Memory B cell (primary cell): ENCODE results near the gene DOK3.

Experiments used
- ATAC-seq: fragments of 150-1000 bp; cut with Tn5 transposase; 2 replicates; pipeline ENCODE4 v1.10.0; 2021; ENCODE audit warnings: low read depth, mild to moderate bottlenecking, moderate library complexity
- DNase-seq, 2 donors: peaks; one replicate each; pipeline ENCODE4 v3.0.0; 2022; ENCODE audit warnings: low spot score in 2 of 2
- H3K27ac Mint-ChIP-seq: one replicate; pipeline ENCODE4 v1.8.0; 2022; ENCODE audit warnings: mild to moderate bottlenecking, moderate library complexity, mixed read lengths
- H3K27me3 Mint-ChIP-seq: one replicate; pipeline ENCODE4 v1.8.0; 2022; ENCODE audit warnings: mixed read lengths
- H3K36me3 Mint-ChIP-seq: one replicate; pipeline ENCODE4 v1.8.0; 2022; ENCODE audit warnings: mild to moderate bottlenecking, mixed read lengths
- H3K4me1 Mint-ChIP-seq: one replicate; pipeline ENCODE4 v1.8.0; 2022; ENCODE audit warnings: mixed read lengths
- H3K4me3 Mint-ChIP-seq: one replicate; pipeline ENCODE4 v1.8.0; 2022; ENCODE audit warnings: mild to moderate bottlenecking, moderate library complexity, mixed read lengths
- H3K9me3 Mint-ChIP-seq: one replicate; pipeline ENCODE4 v1.8.0; 2022; ENCODE audit warnings: mixed read lengths

The DOK3 gene

DNA sequence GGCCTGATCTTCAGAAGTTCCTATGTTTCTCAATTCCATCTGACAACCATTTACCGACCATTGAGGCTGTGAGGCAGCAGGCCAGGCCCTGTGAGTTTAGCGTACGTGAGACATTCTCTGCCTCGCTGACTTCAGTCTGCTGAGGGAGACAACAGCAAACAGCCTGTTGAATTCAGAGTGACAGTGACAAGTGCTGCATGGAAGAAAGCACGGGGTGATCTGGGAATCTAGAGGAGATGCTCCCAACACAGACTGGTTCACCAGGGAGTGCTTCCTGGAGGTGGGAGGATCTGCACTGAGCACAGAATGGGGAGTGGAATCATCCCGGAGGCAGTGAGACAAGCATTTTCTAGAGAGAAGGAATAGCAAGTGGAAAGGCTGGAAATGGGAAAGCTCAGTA lies 17.2 kb upstream of the DOK3 start:
- no peak overlapping the region for H3K4me3 Mint-ChIP-seq
- no peaks in the 10 kb centered on the region for H3K9me3 Mint-ChIP-seq
- no peak overlapping the region for H3K27ac Mint-ChIP-seq
- H3K4me1 Mint-ChIP-seq: peaks cover 2% of the 10 kb centered on the region
- no peaks in the 10 kb centered on the region for H3K27me3 Mint-ChIP-seq
- H3K36me3 Mint-ChIP-seq: peaks cover 8% of the 10 kb centered on the region
- ATAC-seq (no peak), DNase-seq (no peak)

DNA sequence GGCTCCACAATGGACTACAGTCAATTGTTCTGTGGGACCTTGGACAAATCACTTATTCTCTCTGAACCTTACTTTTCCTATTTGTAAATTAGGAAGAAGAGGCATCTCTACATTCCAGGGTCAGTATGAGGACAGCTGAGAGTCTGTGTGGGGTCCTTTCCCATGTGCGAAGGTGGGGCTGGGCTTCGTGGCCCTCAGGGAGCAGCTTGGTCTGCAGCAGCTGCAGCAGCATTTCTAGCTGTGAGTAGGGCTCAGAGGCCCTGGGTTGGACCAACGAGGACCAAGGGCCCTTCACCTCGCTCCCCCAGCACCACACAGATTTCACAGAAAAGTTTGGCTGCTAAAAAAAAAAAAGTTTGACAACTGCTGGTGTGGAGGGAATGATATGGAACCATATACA lies 16.6 kb upstream of the DOK3 start:
- Mint-ChIP-seq H3K36me3 (peaks cover 10% of the 10 kb centered on the region), H3K27me3 (no peaks in the 10 kb centered on the region), H3K9me3 (no peaks in the 10 kb centered on the region), H3K4me1 (peaks cover 6% of the 10 kb centered on the region), H3K27ac (no peak overlapping the region), H3K4me3 (no peak overlapping the region)
- no peak for ATAC-seq
- DNase-seq: no peak

DNA sequence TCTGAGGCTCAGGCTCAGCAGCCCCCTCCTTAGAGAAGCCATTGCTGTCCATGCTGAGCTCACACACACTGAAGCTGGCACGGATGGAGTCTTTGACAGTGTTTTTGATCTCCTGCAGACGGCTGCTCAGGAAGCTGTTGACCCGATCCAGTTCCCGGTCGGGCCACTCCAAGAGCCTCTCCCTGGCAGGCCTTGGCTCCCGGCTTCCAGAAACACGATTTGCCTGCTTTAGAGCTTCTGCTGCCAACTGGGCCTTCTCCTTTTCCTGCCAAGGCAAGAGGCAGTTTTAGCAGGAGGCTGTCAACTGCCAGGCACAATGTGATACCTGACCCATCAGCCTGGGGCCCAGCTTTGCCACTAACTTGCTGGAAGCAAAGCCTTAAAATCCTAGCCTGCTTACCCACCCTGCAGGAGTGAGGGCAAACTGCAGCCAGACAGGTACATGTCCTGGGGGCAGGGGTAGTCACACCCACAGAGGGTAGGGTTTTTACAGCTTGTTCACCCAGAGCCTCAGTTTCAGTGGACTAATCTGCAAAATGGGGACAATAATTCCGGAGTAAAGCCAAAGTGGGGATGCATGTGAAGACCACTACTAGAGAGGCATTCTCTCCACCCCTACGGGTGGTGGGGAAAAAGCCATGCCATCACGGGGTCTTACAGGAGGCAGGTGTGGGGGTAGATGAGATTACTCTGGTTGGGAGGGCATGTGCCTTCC lies 15.5 kb upstream of the DOK3 start:
- H3K36me3 Mint-ChIP-seq: peaks cover 12% of the 10 kb centered on the region
- H3K9me3 Mint-ChIP-seq: no peaks in the 10 kb centered on the region
- peaks cover 11% of the 10 kb centered on the region for H3K4me1 Mint-ChIP-seq
- ATAC-seq (no peak), DNase-seq (no peak)
- no peaks in the 10 kb centered on the region for H3K27me3 Mint-ChIP-seq
- H3K27ac Mint-ChIP-seq: peak overlapping the region; percentile 6
- H3K4me3 Mint-ChIP-seq: no peak overlapping the region

DNA sequence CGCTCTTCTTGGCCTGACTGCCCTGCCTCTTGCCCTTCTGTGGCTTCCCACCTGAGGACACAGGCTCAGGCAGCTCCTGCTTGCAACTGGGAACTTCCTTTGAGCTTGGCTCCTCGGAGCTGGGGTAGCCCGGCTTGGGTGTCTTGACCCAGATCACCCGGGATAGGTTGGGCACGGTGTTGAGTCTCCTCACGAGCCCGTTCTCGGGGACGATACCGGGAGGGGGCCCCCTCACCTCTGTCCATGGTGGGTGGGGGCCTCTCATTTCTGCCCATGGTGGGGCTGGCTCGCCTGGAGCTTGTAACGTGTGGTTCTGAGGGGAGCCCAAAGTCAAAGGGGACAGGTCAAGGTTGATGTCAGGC lies 14.9 kb upstream of the DOK3 start:
- peaks cover 11% of the 10 kb centered on the region for H3K36me3 Mint-ChIP-seq
- no peaks in the 10 kb centered on the region for H3K27me3 Mint-ChIP-seq
- ATAC-seq: no peak
- no peak overlapping the region for H3K27ac Mint-ChIP-seq
- no peak overlapping the region for H3K4me3 Mint-ChIP-seq
- no peaks in the 10 kb centered on the region for H3K9me3 Mint-ChIP-seq
- peaks cover 14% of the 10 kb centered on the region for H3K4me1 Mint-ChIP-seq
- DNase-seq: no peak

DNA sequence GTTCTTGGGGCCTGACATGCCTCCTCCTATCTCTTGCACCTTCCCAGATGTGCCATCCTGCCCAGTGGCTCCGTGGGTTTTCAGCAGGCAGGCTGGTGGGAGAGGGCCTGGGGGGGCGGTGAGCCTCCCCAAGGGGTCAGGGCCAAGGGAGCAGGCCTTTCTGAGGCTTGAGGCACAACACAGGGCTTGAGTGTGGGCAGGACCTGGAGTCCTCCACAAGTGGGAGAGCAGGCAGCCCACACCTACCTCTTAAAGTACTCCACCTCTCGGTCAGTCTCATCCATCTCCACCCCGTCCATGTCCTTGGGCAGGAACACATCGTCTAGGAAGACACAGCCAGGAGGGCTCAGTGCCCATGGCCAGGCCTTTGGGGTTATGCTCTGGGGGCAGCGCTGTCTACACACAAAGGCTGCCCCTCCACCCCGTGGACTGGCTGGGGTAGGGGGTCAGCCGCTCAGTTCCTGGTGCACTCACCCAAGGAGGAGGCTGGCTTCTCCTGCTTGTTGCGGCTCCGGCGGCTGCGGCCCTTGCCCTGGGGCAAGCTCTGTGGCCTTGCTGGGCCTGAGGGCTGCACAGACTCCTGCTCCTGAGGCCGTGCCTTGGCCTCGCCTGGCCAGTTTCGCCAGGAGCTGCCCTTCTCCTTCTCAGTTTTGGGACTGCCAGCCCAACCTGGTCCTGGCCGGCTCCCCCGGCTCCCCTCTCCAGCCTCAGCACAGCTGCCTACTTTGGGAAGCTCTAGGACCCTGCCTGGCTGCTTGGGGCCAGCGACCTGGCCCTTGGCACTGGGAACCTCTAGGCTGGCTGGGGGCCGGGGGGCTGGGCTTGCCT lies 14.3 kb upstream of the DOK3 start:
- DNase-seq: no peak
- Mint-ChIP-seq H3K27ac (no peak overlapping the region), H3K27me3 (no peaks in the 10 kb centered on the region), H3K36me3 (peaks cover 7% of the 10 kb centered on the region), H3K4me3 (no peak overlapping the region), H3K9me3 (no peaks in the 10 kb centered on the region), H3K4me1 (peaks cover 18% of the 10 kb centered on the region)
- no peak for ATAC-seq

DNA sequence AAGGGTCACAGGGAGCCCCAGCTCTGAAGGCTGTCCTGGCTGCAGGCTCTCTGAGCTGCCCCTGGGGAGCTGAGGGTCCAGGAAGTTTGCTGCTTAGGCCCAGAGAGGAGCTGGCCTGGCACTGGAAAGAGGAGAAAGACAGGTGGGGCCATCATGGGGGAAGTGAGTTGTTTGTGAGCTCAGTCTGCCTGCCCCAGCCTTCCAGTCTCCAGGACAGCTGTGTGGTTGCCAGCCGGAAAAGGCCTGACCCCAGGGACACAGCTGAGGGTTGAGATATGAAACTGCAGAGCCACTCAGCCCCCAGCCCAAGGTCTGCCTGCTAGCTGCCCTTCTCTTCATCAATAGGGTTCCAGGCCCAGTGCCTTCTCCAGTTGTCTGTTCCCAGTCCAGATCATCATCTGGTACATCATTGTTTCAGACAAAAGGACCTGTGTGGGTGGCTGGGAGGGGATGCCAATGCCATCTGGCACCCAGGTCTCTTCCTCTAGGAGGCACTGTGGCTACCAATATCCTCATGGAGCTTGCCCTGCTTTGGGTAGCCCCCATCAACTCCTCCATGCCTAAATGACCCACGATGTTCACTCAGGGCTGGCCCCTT lies 11.4 kb upstream of the DOK3 start:
- Mint-ChIP-seq H3K36me3 (peaks cover 11% of the 10 kb centered on the region), H3K27ac (peak overlapping the region; percentile 25), H3K4me3 (no peak overlapping the region), H3K4me1 (peaks cover 29% of the 10 kb centered on the region), H3K27me3 (no peaks in the 10 kb centered on the region), H3K9me3 (no peaks in the 10 kb centered on the region)
- no peak for DNase-seq
- ATAC-seq: no peak

DNA sequence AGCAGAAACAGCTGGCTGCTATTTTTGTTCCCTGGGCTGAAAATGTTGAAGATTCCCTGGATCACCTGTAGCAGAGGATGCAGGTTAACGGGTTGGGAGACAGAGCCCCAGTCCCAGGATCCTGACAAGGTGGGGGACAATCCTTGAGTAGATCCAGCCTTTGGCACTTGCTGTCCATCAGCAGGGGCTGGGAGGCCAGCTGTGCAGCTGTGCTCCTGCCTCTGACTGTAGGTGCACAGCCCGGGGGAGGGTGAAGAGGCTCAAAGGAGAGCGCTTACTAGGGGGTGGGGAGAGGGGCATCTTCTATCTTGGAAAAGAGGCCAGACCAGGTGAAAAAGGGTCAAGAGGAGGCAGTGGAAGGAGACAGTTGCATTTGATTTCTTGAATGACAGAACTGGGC lies 10.6 kb upstream of the DOK3 start:
- Mint-ChIP-seq H3K27me3 (no peaks in the 10 kb centered on the region), H3K4me3 (no peak overlapping the region), H3K4me1 (peaks cover 34% of the 10 kb centered on the region), H3K9me3 (no peaks in the 10 kb centered on the region), H3K36me3 (peaks cover 13% of the 10 kb centered on the region), H3K27ac (peak overlapping the region; percentile 25)
- DNase-seq (no peak), ATAC-seq (no peak)

DNA sequence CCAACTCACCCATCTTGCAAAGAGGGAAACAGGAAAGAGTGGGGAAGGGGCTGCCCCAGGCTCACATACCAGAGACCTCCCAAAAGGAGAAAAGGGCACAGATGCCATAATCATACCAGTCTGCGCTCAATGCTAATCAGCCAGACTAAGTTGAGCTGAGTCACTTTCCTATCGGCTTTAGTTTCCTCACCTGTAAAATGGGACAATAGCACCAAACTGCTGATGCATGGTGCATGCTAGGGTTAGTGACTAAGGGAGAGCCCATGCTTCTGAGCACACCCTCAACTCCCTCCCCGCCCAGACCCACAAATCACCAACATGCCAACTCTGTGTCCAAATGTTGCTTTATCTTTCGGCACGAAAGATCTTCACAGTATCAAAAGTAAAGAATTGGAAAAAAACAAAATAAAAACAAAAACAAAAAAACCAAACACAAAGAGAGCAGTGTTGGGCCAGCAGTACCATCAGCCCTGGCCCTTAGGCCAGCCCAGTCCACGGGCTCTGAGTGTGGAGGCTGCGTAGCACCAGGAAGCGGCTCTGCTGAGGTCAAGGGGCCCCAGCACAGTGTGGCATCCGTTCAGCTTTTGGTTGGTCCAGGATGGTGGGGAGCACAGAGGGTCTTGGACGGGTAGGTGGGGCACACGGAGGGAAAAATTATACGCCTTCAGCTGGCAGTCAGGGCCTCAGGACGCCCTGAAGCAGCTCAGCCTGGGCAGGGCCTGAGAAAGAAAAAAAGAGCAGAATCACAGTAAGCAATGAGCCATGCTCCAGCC lies 10.0 kb upstream of the DOK3 start:
- ATAC-seq (no peak), DNase-seq (no peak)
- peak overlapping the region; percentile 25 for H3K27ac Mint-ChIP-seq
- H3K4me1 Mint-ChIP-seq: peaks cover 34% of the 10 kb centered on the region
- H3K4me3 Mint-ChIP-seq: no peak overlapping the region
- H3K36me3 Mint-ChIP-seq: peaks cover 13% of the 10 kb centered on the region
- no peaks in the 10 kb centered on the region for H3K9me3 Mint-ChIP-seq
- no peaks in the 10 kb centered on the region for H3K27me3 Mint-ChIP-seq

DNA sequence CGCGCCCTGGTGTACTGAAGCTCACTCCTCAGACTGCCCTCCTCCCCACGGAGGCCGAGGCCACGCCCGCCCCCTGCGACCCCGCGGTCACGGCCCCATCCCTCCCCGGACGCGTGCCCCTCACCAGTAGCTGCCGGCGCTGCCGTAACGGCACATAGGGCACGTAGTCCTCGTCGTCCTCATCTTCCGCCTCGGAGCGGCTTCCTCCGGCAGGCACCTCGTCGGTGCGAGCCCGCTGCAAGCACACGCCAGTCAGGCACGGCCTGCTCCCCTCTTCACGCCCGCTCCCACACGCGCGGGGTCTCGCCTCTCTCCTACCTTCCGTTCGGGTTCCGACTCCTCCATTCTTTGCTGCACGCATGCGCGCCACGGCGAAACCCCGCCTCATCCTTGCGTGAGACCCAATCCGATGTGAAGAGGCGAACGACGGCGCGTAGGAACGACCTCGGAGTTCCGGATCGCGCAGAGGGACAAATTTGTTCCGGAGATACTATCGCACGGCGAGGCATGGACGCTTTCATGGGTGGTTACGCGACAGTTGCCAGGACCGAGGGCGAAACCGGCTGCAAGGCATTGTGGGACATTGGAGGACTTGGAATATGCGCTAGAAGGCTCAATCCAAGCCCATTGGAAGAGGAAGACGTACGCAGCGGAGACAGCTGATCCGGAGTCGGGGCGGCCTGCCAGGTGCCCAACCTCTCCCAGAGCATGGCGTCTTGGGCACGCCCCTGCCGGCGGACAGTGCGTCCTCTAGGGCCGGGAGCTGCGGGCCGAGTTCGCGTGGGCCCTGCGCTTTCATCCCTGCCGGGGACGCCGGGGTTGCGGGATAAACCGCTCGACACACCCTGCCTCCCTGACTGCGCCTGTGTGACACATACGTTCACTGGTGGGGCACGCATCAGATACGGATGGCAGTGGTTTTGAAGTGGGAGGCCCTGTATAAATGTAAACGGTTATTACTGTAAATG lies 7.3 kb upstream of the DOK3 start, which contains the start of gene DDX41:
Gene DDX41, minus strand, starts transcription at position 361 of the 968 bp plus-strand sequence. Its CDS starts 16 bp downstream, at position 345.
- Mint-ChIP-seq H3K27ac (peak within 1 kb of the TSS; percentile 85), H3K27me3 (no peaks in the 10 kb centered on the region), H3K9me3 (no peaks in the 10 kb centered on the region), H3K36me3 (peaks cover 24% of the 10 kb centered on the region), H3K4me3 (peak within 1 kb of the TSS; percentile 89), H3K4me1 (peaks cover 37% of the 10 kb centered on the region)
- ATAC-seq: peak; percentile 92
- DNase-seq: peak; percentile 84 to 87

DNA sequence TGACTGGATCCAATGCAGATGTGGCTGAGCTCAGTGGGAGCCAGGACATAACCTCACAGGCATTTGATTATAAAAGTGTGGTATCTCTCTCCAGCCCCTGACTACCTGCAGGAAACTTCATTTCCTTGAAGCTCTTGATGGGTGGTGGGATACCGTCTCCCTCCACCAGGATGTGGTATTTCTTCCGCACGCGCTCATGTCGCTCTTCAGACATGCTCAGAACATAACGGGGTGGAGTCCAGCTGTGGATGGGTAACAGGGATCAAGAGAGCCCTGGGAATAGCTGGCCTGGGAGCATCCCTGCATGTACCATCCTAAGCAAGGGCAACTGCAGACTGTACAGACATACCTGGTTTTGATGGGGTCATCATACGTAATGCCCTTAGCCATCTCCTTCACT lies 6.0 kb upstream of the DOK3 start:
- Mint-ChIP-seq H3K4me3 (peak overlapping the region; percentile 89), H3K36me3 (peaks cover 28% of the 10 kb centered on the region)

DNA sequence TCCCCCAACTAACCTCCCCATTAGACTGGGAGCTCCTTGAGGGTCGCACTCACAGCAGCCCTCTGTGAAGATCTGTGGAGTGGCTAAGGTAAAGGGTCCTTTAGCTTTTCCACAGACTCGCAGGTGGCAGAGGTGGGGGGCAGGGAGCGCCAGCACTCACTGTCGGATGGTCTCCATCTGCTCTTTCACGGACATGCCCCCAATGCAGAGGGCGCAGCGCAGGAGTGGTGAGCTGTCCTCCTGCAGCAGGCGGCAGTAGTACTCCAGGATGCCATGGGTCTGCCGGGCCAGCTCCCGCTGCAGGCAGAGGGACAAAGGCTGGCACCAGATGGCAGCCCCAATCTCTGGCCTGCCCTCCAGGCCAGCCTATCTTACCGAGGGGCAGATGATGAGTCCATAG lies 4.9 kb upstream of the DOK3 start:
- Mint-ChIP-seq H3K27ac (no peak overlapping the region), H3K4me1 (peaks cover 45% of the 10 kb centered on the region), H3K4me3 (no peak overlapping the region), H3K36me3 (peaks cover 24% of the 10 kb centered on the region), H3K9me3 (no peaks in the 10 kb centered on the region), H3K27me3 (no peaks in the 10 kb centered on the region)
- no peak for ATAC-seq
- no peak for DNase-seq

More for the DNA sequence above, 6.0 kb upstream of the DOK3 start:
- Mint-ChIP-seq H3K4me1 (peaks cover 39% of the 10 kb centered on the region), H3K27ac (peak overlapping the region; percentile 85), H3K9me3 (no peaks in the 10 kb centered on the region), H3K27me3 (no peaks in the 10 kb centered on the region)
- ATAC-seq (no peak), DNase-seq (no peak)

DNA sequence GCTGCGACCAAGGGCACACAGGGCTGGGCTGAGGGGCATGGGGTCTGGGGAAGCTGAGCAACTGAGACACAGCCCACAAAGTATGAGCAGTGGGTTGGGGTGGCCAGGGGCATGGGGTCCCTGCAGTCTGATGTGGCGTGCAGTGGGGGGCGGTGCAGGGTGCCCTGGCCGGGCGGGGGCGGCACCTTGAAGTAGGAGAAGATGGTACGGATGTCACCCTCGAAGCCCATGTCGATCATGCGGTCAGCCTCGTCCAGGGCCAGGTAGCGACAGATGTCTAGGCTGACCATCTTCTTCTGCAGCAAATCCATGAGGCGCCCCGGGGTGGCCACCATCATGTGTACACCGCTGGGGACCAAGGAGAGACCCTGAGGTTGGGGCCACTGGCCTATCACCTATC lies 3.9 kb upstream of the DOK3 start:
- DNase-seq: no peak
- Mint-ChIP-seq H3K4me3 (no peak overlapping the region), H3K27me3 (no peaks in the 10 kb centered on the region), H3K36me3 (peaks cover 27% of the 10 kb centered on the region), H3K27ac (no peak overlapping the region), H3K4me1 (peaks cover 47% of the 10 kb centered on the region), H3K9me3 (no peaks in the 10 kb centered on the region)
- no peak for ATAC-seq
